VCaP (cell line): Measurements from ENCODE around the gene CHIC1.
A peak's percentile ranks its signal among the peaks of the same experiment; 100 is the strongest.
"Not testable (repeated sequence)": the region's sequence is repeated elsewhere in the genome, so short reads cannot be mapped to it uniquely, and the experiment has no call there.

Experiments used
- H3K27ac ChIP-seq: fragments of 450-650 bp; 2 replicates; pipeline ENCODE4 v1.5.1; 2017
- CTCF ChIP-seq: fragments of 450-650 bp; conservative IDR thresholded peaks from 2 replicates; pipeline ENCODE4 v1.5.1; 2017; ENCODE audit warnings: mild to moderate bottlenecking, moderate library complexity

CHIC1 gene

GRCh38 chrX:73563738-73564068 is 706 bp downstream of the CHIC1 start:
- no peak for TF ChIP-seq CTCF
- peak overlapping the region; percentile 86 for H3K27ac ChIP-seq

GRCh38 chrX:73577361-73577760 is 14.4 kb downstream of the CHIC1 start:
- no peak overlapping the region for H3K27ac ChIP-seq
- no peak for TF ChIP-seq CTCF

GRCh38 chrX:73581002-73581628 is 18.1 kb downstream of the CHIC1 start:
- no peak for TF ChIP-seq CTCF
- H3K27ac ChIP-seq, result peak overlapping the region; percentile 39

GRCh38 chrX:73597758-73598157 is 34.8 kb downstream of the CHIC1 start:
- not testable (repeated sequence) for H3K27ac ChIP-seq

- no peak for TF ChIP-seq CTCF
- no peak overlapping the region for H3K27ac ChIP-seq
These were observed 52.0 kb downstream of the CHIC1 start for GRCh38 chrX:73615022-73615421.

GRCh38 chrX:73641669-73642068 is 78.7 kb downstream of the CHIC1 start:
- H3K27ac ChIP-seq, result not testable (repeated sequence)

- H3K27ac ChIP-seq, result no peak overlapping the region
- TF ChIP-seq CTCF, result no peak
These were observed 84.2 kb downstream of the CHIC1 start for GRCh38 chrX:73647212-73647611.

GRCh38 chrX:73647632-73648322 is 84.8 kb downstream of the CHIC1 start:
- H3K27ac ChIP-seq, result no peak overlapping the region
- no peak for TF ChIP-seq CTCF

GRCh38 chrX:73661322-73661721 is 98.3 kb downstream of the CHIC1 start:
- not testable (repeated sequence) for H3K27ac ChIP-seq
